Measurements from ENCODE around the gene EXOSC2. TPM values are rescaled to one million over a fixed set of nuclear protein-coding genes. Genes with fewer than 3 reads are reported as not detected.

EXOSC2 gene
- total and polyA plus RNA-seq, 8 donors: 6.4 to 36.9 (median 14.3) TPM

DNA sequence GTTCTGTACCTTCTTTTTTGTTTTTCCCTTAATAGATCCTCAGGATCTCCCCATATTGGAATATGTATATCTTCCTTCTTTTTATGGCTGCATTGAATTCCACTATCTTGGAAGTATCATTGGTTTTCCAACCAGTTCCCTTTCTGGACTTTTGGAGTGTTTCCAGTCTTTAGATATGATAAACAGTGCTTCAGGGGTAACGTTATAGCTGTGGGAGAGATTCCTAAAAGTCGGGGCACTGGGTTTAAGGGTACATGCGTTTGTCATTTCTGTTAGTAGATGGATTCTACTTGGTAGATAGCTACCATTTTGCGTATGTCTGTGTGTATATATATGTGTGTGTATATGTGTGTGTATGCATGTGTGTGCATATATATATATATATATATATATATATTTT lies 42.0 kb downstream of the EXOSC2 start:
- DNase-seq: no peak
- TF ChIP-seq, protein P1, sequence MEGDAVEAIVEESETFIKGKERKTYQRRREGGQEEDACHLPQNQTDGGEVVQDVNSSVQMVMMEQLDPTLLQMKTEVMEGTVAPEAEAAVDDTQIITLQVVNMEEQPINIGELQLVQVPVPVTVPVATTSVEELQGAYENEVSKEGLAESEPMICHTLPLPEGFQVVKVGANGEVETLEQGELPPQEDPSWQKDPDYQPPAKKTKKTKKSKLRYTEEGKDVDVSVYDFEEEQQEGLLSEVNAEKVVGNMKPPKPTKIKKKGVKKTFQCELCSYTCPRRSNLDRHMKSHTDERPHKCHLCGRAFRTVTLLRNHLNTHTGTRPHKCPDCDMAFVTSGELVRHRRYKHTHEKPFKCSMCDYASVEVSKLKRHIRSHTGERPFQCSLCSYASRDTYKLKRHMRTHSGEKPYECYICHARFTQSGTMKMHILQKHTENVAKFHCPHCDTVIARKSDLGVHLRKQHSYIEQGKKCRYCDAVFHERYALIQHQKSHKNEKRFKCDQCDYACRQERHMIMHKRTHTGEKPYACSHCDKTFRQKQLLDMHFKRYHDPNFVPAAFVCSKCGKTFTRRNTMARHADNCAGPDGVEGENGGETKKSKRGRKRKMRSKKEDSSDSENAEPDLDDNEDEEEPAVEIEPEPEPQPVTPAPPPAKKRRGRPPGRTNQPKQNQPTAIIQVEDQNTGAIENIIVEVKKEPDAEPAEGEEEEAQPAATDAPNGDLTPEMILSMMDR (IDR thresholded peaks at IDR 0.05): no peak
- no peak for TF ChIP-seq EP300 (IDR thresholded peaks at IDR 0.05)
- no peak for TF ChIP-seq POLR2AphosphoS5 (IDR thresholded peaks at IDR 0.05)
- TF ChIP-seq POLR2A (IDR thresholded peaks at IDR 0.05): no peak
- H3K36me3 ChIP-seq: no peaks in the 10 kb centered on the region
- 74 to 89% (median 84%) methylated on average over 4 of the region's 4 CpGs for WGBS, 5 donors
- no peak overlapping the region for H3K27ac ChIP-seq
- H3K4me3 ChIP-seq: no peak overlapping the region
- no peaks in the 10 kb centered on the region for H3K9me3 ChIP-seq
- no peaks in the 10 kb centered on the region for H3K27me3 ChIP-seq
- intact Hi-C loops (cut with DNase I; ENCODE audit: low total_unique reads): no loop called here
- H3K4me1 ChIP-seq: peaks cover 9 to 33% (median 22%) of the 10 kb centered on the region in 4 donors

DNA sequence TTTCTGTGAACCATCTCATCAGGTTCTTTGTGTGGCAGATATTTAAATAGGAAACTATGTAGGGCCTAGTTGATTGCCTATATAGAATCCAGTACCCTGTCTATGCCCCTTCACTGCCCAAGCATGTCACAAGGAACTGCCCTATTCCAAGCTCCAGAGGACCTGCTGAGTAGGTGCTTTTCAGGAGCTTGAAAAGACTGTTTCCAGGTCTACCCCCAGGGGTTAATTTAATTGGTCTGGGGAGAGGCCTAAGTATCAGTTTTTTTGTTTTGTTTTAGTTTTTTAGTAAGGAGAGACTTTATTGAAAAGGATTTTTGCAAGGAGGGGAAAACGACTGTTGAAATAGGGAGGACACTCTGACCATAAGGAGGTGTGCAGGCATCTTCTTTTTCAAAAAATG lies 43.3 kb downstream of the EXOSC2 start:
- intact Hi-C loops (cut with DNase I; ENCODE audit: low total_unique reads): no loop called here
- no peak for DNase-seq

DNA sequence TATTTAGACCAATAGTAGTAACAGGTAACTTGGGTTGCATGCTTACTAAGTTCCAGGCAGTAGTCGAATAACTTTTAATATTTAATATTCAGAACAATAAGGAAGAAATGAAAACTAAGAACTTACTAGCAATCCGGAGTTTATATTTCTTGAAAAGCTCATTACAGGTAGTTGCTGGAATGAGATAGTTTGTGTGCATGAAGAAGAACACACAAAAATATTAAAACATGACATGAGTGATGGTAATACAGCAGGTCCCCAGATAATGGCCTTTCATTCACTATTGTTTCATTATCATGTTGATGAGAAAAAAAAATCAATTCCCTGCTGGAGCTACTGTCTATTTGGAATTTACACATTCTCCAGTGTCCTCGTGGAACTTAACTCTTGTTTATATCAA lies 44.7 kb downstream of the EXOSC2 start:
- H3K36me3 ChIP-seq: no peaks in the 10 kb centered on the region
- no peak overlapping the region for H3K4me3 ChIP-seq
- peaks cover 0 to 17% (median 10%) of the 10 kb centered on the region in 4 donors for H3K4me1 ChIP-seq
- no peak for DNase-seq
- 77 to 93% (median 83%) methylated on average over 3 of the region's 3 CpGs for WGBS, 5 donors
- TF ChIP-seq EP300 (IDR thresholded peaks at IDR 0.05) (no peak), POLR2AphosphoS5 (IDR thresholded peaks at IDR 0.05) (no peak), POLR2A (IDR thresholded peaks at IDR 0.05) (no peak)
- TF ChIP-seq, protein P1 (IDR thresholded peaks at IDR 0.05): no peak
- H3K27ac ChIP-seq: no peak overlapping the region
- intact Hi-C loops (cut with DNase I; ENCODE audit: low total_unique reads): no loop called here
- H3K27me3 ChIP-seq: no peaks in the 10 kb centered on the region
- H3K9me3 ChIP-seq: no peaks in the 10 kb centered on the region

More for the DNA sequence above, 43.3 kb downstream of the EXOSC2 start:
- Histone ChIP-seq H3K9me3 (no peaks in the 10 kb centered on the region), H3K4me3 (no peak overlapping the region), H3K27ac (no peak overlapping the region), H3K27me3 (no peaks in the 10 kb centered on the region), H3K36me3 (no peaks in the 10 kb centered on the region), H3K4me1 (peaks cover 9 to 29% (median 21%) of the 10 kb centered on the region in 4 donors)
- TF ChIP-seq, protein P1 (IDR thresholded peaks at IDR 0.05): no peak
- no peak for TF ChIP-seq POLR2AphosphoS5 (IDR thresholded peaks at IDR 0.05)
- no peak for TF ChIP-seq EP300 (IDR thresholded peaks at IDR 0.05)
- no peak for TF ChIP-seq POLR2A (IDR thresholded peaks at IDR 0.05)
- WGBS, 5 donors: 90 to 100% (median 94%) methylated on average over 1 of the region's 1 CpG

GRCh38 chr9:130739081-130739480 lies 45.5 kb downstream of the EXOSC2 start:
- no peak for DNase-seq
- H3K4me3 ChIP-seq: no peak overlapping the region
- no peaks in the 10 kb centered on the region for H3K9me3 ChIP-seq
- TF ChIP-seq, protein P1 (IDR thresholded peaks at IDR 0.05): no peak
- TF ChIP-seq POLR2AphosphoS5 (IDR thresholded peaks at IDR 0.05): no peak
- TF ChIP-seq EP300 (IDR thresholded peaks at IDR 0.05): no peak
- no peak for TF ChIP-seq POLR2A (IDR thresholded peaks at IDR 0.05)
- H3K36me3 ChIP-seq: no peaks in the 10 kb centered on the region
- no peak overlapping the region for H3K27ac ChIP-seq
- intact Hi-C loops (cut with DNase I; ENCODE audit: low total_unique reads): no loop called here
- WGBS, 5 donors: 86 to 97% (median 92%) methylated on average over 4 of the region's 4 CpGs
- H3K27me3 ChIP-seq: no peaks in the 10 kb centered on the region
- peaks cover 0 to 12% (median 4%) of the 10 kb centered on the region in 4 donors for H3K4me1 ChIP-seq
